ES-I3 (cell line): ENCODE measurements around the gene KIR2DL4.
"Not testable (repeated sequence)": the region's sequence is repeated elsewhere in the genome, so short reads cannot be mapped to it uniquely, and the experiment has no call there.

ENCODE experiments used
- H3K36me3 ChIP-seq: 2 replicates; pipeline ENCODE4 v1.6.1; 2013; ENCODE audit warnings: mild to moderate bottlenecking, low read length, control low read depth, moderate library complexity; ENCODE audit not compliant: insufficient read depth
- H3K4me1 ChIP-seq: 2 replicates; pipeline ENCODE4 v1.6.1; 2013; ENCODE audit warnings: mild to moderate bottlenecking, control low read depth, low read length; ENCODE audit not compliant: insufficient read depth
- H3K9ac ChIP-seq: 2 replicates; pipeline ENCODE4 v1.6.1; 2013; ENCODE audit warnings: low read depth, mild to moderate bottlenecking, low read length, moderate library complexity
- H3K9me3 ChIP-seq: 2 replicates; pipeline ENCODE4 v1.6.1; 2013; ENCODE audit warnings: mild to moderate bottlenecking, low read length, moderate library complexity; ENCODE audit not compliant: control insufficient read depth, insufficient read depth

KIR2DL4 gene

GRCh38 chr19:54825326-54825725, 21.9 kb downstream of the KIR2DL4 start:
- H3K4me1 ChIP-seq, H3K9me3 ChIP-seq, H3K36me3 ChIP-seq, H3K9ac ChIP-seq: not testable (repeated sequence)

GRCh38 chr19:54828064-54828463, 24.7 kb downstream of the KIR2DL4 start:
- H3K9me3 ChIP-seq, H3K36me3 ChIP-seq, H3K9ac ChIP-seq, H3K4me1 ChIP-seq: not testable (repeated sequence)

GRCh38 chr19:54832496-54832895, 29.1 kb downstream of the KIR2DL4 start, which contains the start of gene KIR2DS4:
TSS of gene KIR2DS4 (plus strand) at chr19:54832676.
- not testable (repeated sequence) for H3K4me1 ChIP-seq, H3K9me3 ChIP-seq

DNA sequence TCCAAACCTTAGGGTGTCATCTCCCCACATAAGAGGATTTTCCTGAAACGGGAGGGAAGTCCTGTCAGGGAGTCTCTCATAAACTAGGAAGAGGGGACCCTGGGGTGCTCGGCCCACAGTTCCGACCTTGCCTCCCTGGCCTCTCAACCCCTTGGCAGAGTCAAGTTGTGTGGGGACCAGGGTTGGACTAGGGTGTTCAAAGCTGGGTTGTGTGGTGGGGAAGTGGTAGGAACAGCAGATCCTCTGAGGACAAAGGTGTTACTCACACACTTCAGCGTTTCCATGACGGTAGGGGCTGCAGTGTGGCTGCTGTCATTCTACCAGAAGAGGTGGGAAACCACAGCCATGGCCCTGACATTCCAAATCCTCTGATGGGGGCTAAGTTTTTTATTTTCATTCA, 31.7 kb downstream of the KIR2DL4 start:
- not testable (repeated sequence) for H3K9ac ChIP-seq, H3K36me3 ChIP-seq, H3K9me3 ChIP-seq

More at GRCh38 chr19:54832496-54832895, 29.1 kb downstream of the KIR2DL4 start, which contains the start of gene KIR2DS4:
- H3K36me3 ChIP-seq, H3K9ac ChIP-seq: not testable (repeated sequence)

GRCh38 chr19:54837522-54837921, 34.1 kb downstream of the KIR2DL4 start:
- H3K4me1 ChIP-seq, H3K36me3 ChIP-seq, H3K9ac ChIP-seq, H3K9me3 ChIP-seq: not testable (repeated sequence)

More for the DNA sequence above, 31.7 kb downstream of the KIR2DL4 start:
- not testable (repeated sequence) for H3K4me1 ChIP-seq

DNA sequence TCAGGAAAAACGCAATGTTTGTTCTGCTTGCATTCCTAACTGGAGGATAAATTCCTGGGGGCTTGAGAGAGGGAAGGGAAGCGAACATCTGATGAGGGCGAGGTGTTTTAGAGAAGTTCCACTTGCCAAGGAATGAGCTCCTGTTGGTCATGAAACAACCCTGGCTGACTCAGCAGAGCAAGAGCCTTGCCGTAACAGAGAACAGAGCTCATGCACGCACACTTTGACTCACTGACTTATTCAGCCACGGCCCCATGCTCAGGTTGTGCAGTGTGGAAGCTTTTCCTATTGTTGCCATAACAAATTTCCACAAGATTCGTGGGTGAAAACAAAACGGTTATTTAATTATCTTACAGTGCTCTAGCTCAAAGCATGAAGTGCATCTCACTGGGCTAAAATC, 39.8 kb downstream of the KIR2DL4 start:
- not testable (repeated sequence) for H3K9ac ChIP-seq, H3K9me3 ChIP-seq, H3K36me3 ChIP-seq, H3K4me1 ChIP-seq

GRCh38 chr19:54850061-54850640, 46.7 kb downstream of the KIR2DL4 start, which contains the start of gene KIR3DL2:
TSS of gene KIR3DL2 (plus strand) at chr19:54850443. CDS start at chr19:54850476, 33 bp downstream.
- H3K4me1 ChIP-seq, H3K9ac ChIP-seq, H3K36me3 ChIP-seq, H3K9me3 ChIP-seq: not testable (repeated sequence)

- no peaks in the 10 kb centered on the region for H3K36me3 ChIP-seq
- H3K9me3 ChIP-seq, result no peaks in the 10 kb centered on the region
- no peak overlapping the region for H3K9ac ChIP-seq
- no peaks in the 10 kb centered on the region for H3K4me1 ChIP-seq
These were observed 47.5 kb downstream of the KIR2DL4 start for GRCh38 chr19:54850930-54851329.

DNA sequence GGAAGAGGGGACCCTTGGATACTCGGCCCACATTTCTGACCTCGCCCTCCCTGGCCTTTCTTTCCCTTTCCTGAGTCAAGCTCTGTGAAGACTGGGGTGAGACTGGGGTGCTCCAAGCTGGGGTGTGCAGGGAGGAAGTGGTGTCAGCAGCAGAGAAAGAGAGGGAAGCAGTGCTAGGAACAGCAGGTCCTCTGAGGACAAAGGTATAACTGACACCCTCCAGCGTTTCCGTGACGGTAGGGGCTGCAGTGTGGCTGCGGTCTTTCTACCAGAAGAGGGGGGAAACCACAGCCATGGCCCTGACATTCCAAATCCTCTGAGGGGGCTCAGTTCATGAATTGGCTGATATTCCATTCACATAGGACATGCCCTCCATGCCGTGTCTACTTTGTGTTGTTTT, 47.9 kb downstream of the KIR2DL4 start:
- H3K9ac ChIP-seq, result no peak overlapping the region
- H3K4me1 ChIP-seq, result no peaks in the 10 kb centered on the region
- no peaks in the 10 kb centered on the region for H3K9me3 ChIP-seq
- no peaks in the 10 kb centered on the region for H3K36me3 ChIP-seq

DNA sequence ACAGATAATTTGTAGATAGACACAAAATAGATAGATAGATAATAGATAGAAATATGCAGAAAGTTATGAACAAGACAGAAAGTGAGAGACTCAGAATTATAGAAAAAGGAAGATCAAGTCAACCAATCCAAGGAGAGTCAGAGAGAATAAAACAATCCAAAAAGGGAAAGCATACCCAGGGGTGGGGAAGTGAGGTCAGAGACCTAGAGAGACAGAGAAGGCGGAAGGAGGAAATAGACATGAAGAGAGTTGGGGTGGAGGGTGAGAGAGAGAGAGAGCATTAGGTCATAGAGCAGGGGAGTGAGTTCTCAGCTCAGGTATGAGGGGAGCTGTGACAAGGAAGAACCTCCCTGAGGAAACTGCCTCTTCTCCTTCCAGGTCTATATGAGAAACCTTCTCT, 51.8 kb downstream of the KIR2DL4 start:
- not testable (repeated sequence) for H3K9ac ChIP-seq, H3K4me1 ChIP-seq, H3K9me3 ChIP-seq, H3K36me3 ChIP-seq

GRCh38 chr19:54858476-54858875, 55.1 kb downstream of the KIR2DL4 start:
- not testable (repeated sequence) for H3K4me1 ChIP-seq, H3K9me3 ChIP-seq, H3K36me3 ChIP-seq, H3K9ac ChIP-seq

DNA sequence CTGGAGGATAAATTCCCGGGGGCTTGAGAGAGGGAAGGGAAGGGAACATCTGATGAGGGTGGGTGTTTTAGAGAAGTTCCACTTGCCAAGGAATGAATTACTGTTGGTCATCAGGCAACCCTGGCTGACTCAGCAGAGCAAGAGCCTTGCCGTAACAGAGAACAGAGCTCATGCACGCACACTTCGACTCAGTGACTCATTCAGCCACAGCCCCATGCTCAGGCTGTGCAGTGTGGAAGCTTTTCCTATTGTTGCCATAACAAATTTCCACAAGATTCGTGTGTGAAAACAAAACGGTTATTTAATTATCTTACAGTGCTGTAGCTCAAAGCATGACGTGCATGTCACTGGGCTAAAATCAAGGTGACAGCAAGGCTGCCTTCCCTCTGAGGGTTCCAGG, 56.0 kb downstream of the KIR2DL4 start:
- not testable (repeated sequence) for H3K4me1 ChIP-seq, H3K9me3 ChIP-seq, H3K36me3 ChIP-seq, H3K9ac ChIP-seq

GRCh38 chr19:54863459-54863858, 60.0 kb downstream of the KIR2DL4 start:
- not testable (repeated sequence) for H3K9me3 ChIP-seq, H3K36me3 ChIP-seq, H3K9ac ChIP-seq, H3K4me1 ChIP-seq
